GM13977 (cell line): ENCODE results near the gene TMEM18.

Experiments used
- DNase-seq: peaks from one replicate; pipeline ENCODE4 v3.0.0; 2012; ENCODE audit warnings: low spot score
- in situ Hi-C: fragments of 300-500 bp; cut with MboI; formaldehyde crosslinking; loops from one replicate; pipeline ENCODE4 v1.12.0; 2022; ENCODE audit warnings: low sequenced_read_pairs, low pct_unique_long_range_greater_than_20kb, mixed read lengths, inconsistent platforms; ENCODE audit not compliant: unreplicated experiment
- TF ChIP-seq, protein P1 (sequence below): IDR thresholded peaks from 2 replicates; pipeline ENCODE4 v1.5.1; 2012; ENCODE audit warnings: mild to moderate bottlenecking, control low read depth; ENCODE audit not compliant: insufficient read depth; ENCODE audit errors: extremely low read depth, missing control alignments

Gene TMEM18

GRCh38 chr2:680496-680895, 3.3 kb upstream of the TMEM18 start:
- TF ChIP-seq, protein P1, sequence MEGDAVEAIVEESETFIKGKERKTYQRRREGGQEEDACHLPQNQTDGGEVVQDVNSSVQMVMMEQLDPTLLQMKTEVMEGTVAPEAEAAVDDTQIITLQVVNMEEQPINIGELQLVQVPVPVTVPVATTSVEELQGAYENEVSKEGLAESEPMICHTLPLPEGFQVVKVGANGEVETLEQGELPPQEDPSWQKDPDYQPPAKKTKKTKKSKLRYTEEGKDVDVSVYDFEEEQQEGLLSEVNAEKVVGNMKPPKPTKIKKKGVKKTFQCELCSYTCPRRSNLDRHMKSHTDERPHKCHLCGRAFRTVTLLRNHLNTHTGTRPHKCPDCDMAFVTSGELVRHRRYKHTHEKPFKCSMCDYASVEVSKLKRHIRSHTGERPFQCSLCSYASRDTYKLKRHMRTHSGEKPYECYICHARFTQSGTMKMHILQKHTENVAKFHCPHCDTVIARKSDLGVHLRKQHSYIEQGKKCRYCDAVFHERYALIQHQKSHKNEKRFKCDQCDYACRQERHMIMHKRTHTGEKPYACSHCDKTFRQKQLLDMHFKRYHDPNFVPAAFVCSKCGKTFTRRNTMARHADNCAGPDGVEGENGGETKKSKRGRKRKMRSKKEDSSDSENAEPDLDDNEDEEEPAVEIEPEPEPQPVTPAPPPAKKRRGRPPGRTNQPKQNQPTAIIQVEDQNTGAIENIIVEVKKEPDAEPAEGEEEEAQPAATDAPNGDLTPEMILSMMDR, result no peak
- in situ Hi-C loops, result no loop called here
- DNase-seq, result no peak

DNA sequence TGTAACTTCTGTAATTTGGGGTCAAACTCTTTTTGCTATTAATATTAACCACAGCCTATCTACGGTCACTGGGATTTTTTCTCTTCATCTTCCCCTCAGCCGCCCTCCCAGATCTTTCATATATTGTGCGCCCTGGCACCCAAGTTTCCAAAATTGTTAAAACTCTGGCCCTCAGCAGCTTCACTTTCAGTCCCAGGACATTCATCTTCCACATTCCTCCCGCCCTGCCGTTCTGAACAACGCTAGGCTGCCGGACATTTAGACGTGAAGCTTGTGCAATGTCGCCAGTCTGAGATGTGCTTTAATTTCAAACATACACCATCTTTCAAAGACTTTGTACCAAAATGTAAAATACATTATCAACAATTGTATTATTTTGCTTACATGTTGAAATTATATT, 1.8 kb upstream of the TMEM18 start:
- in situ Hi-C loops, result no loop called here
- TF ChIP-seq, protein P1, result no peak
- no peak for DNase-seq

GRCh38 chr2:677959-678550, 849 bp upstream of the TMEM18 start:
- DNase-seq, result no peak
- in situ Hi-C loops, result no loop called here
- TF ChIP-seq, protein P1, result no peak

- DNase-seq, result no peak
- in situ Hi-C loops, result no loop called here
- TF ChIP-seq, protein P1, result no peak
These were observed 555 bp downstream of the TMEM18 start for GRCh38 chr2:676647-677055.

GRCh38 chr2:675982-676646, 1.1 kb downstream of the TMEM18 start:
- in situ Hi-C loops, result no loop called here
- peak; percentile 49 for DNase-seq
- TF ChIP-seq, protein P1, result no peak

DNA sequence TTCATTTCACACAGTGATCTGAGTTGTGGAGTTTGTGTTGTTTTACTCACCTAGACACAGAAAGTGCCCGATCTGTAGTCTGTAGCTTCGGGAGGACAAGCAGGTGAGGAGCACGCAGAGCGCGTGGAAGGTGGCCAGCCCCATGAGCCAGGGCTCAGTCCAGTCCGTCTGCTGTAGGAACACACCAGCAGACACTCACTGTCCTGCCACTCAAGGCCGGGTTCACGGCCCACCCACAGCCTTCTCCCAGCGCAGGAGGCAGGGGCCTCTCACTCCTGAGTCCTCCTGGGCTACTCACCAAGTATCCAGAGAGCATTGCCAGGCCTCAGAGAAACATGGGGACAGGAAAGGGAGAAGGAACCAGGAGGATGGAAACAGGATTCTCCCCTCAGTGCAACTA, 1.7 kb downstream of the TMEM18 start:
- DNase-seq, result no peak
- in situ Hi-C loops, result no loop called here
- TF ChIP-seq, protein P1, result no peak

DNA sequence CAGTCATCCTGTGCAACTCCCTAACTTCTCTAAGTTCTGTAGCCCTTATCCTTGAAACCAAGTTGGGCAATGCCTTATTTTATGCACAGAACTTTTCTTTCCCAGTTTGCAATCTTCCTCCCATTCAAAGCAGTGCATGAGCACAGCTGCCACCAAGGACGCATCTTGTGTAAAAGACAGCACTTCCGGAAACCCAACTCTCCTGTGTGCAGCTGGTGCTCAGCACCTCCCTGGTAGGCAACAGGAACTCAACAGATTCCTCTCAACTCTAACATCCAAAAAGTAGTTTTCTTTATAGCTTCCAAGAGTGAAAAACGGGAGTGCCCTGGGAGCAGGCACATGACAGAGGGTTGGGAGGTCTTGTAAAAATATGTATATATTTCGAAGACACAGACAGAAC, 2.2 kb downstream of the TMEM18 start:
- no peak for DNase-seq
- TF ChIP-seq, protein P1, result no peak
- in situ Hi-C loops, result no loop called here
